ENCODE measurements around the gene WNT8B.

DNA sequence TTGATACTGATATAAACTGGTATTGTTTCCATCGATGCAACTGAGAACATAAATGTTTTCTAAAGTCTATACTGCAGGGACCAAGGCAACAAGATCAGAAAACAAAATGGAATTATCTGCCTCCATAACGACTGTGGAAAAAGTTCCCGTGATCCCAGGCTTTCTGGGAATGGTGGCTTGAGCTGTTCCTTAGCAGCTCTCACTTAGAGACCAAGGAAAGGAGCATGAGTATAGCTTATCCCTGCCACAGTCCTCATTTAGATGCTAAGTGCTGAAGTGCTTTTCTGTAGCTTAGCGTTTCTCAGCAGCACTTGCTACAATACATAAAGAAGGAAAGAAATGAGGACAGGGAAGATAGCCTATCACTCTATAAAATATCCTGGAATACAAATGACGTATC lies 5.5 kb downstream of the WNT8B start:
- TF ChIP-seq POLR2AphosphoS5 (IDR thresholded peaks at IDR 0.05; ENCODE audit: insufficient read depth in 1 of 2, low read depth in 1 of 2) (no peak), POLR2A (IDR thresholded peaks at IDR 0.05) (no peak)
- TF ChIP-seq, protein P1, sequence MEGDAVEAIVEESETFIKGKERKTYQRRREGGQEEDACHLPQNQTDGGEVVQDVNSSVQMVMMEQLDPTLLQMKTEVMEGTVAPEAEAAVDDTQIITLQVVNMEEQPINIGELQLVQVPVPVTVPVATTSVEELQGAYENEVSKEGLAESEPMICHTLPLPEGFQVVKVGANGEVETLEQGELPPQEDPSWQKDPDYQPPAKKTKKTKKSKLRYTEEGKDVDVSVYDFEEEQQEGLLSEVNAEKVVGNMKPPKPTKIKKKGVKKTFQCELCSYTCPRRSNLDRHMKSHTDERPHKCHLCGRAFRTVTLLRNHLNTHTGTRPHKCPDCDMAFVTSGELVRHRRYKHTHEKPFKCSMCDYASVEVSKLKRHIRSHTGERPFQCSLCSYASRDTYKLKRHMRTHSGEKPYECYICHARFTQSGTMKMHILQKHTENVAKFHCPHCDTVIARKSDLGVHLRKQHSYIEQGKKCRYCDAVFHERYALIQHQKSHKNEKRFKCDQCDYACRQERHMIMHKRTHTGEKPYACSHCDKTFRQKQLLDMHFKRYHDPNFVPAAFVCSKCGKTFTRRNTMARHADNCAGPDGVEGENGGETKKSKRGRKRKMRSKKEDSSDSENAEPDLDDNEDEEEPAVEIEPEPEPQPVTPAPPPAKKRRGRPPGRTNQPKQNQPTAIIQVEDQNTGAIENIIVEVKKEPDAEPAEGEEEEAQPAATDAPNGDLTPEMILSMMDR (IDR thresholded peaks at IDR 0.05) = no peak
